Measurements from ENCODE around the gene SFTA2.
A peak's percentile ranks its signal among the peaks of the same experiment; 100 is the strongest.
"Not testable (repeated sequence)": the region's sequence is repeated elsewhere in the genome, so short reads cannot be mapped to it uniquely, and the experiment has no call there.

SFTA2 gene

DNA sequence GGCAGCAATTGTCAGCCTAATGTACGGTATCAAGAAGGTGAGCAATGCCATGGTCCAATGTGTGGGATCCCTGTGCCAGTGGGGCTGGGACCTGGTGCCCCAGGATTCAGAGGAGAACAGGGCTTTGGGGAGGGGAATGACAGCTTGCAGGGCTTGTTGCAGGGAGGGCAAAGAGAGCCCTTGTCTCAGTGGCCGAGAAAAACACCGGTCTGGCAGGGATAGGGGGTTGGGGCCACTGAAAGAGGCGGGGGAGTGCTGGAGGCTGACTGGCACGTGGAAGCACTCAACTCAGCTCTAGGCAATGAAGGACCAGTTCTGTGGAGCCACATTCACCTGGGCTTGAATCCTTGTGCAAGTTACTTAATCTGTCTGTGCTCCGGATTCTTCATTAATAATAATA is 5.3 kb upstream of the SFTA2 start:
- Mint-ChIP-seq H3K4me3 (no peak overlapping the region), H3K27me3 (peaks cover 42 to 83% of the 10 kb centered on the region in 2 donors), H3K36me3 (ENCODE audit: insufficient read depth) (no peaks in the 10 kb centered on the region)

GRCh38 chr6:30935018-30935417 is 3.0 kb upstream of the SFTA2 start:
- ATAC-seq (replicated peaks), result no peak
- Mint-ChIP-seq H3K4me1 (ENCODE audit: low read depth in 2 of 2) (no peaks in the 10 kb centered on the region), H3K27me3 (peaks cover 20 to 61% of the 10 kb centered on the region in 2 donors), H3K9me3 (no peaks in the 10 kb centered on the region), H3K27ac (no peak overlapping the region), H3K36me3 (ENCODE audit: insufficient read depth) (no peaks in the 10 kb centered on the region), H3K4me3 (no peak overlapping the region)
- DNase-seq, result no peak

More for the DNA sequence above, 5.3 kb upstream of the SFTA2 start:
- no peaks in the 10 kb centered on the region for H3K9me3 Mint-ChIP-seq
- no peaks in the 10 kb centered on the region for H3K4me1 Mint-ChIP-seq (ENCODE audit: low read depth in 2 of 2)
- H3K27ac Mint-ChIP-seq, result no peak overlapping the region
- DNase-seq (no peak), ATAC-seq (replicated peaks) (no peak)

DNA sequence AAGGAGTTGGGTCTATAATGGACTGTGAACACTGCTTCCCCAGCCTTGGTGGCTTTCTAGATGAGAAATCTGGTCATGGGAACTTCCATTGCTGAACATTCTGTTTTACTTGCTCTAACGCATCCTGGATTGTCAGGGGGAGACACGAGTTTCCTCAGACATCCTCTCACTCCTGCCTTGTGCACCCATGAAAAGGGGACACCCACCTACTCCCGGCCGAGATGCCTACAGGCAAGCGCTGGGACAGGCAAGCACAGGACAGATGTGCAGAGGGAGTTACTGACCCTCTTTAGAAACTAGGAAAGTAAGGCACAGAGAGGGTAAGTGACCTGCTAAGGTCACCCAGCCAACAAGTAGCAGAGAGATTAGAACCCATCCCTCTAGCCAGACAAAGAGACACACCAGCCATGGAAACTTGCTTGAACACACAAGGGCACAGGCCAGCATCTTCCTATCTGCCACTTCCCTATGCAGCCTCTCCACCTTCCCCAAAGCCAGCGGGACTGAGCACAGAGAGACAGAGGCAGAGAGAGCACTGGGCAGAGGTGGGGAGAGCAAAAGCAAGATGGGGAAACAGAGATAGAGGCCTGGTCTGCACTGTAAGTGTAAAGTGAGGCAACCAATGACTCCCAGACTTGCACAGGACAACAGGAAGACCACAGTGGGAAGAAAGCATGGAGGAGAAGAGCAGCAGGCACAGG is 845 bp upstream of the SFTA2 start:
- H3K4me3 Mint-ChIP-seq, result no peak overlapping the region
- peaks cover 3 to 6% of the 10 kb centered on the region in 2 donors for H3K9me3 Mint-ChIP-seq
- H3K36me3 Mint-ChIP-seq (ENCODE audit: insufficient read depth), result no peaks in the 10 kb centered on the region
- H3K4me1 Mint-ChIP-seq (ENCODE audit: low read depth in 2 of 2), result no peaks in the 10 kb centered on the region
- ATAC-seq (replicated peaks) (no peak), DNase-seq (no peak)
- peaks cover 13 to 39% of the 10 kb centered on the region in 2 donors for H3K27me3 Mint-ChIP-seq
- H3K27ac Mint-ChIP-seq, result no peak overlapping the region

DNA sequence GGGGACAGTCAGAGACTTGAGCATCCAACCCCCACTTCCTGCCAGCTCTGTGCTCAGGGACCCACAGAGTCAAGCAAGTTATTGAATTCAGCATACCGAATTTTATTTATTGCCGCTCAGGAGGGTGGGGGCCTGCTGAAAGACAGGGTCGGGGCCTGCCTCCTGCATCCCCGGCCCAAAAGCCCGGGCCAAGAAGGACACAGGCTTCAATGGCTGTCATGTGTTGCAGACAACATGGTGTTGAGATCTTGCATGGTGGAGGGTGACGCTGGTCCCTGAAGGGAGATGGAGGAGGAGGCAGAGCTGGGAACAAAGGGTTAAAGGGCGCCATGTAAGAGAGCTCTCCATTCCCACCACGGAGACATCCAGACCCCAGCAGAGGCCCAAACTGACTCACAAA is 698 bp downstream of the SFTA2 start:
- Mint-ChIP-seq H3K27ac (no peak overlapping the region), H3K27me3 (peaks cover 5 to 23% of the 10 kb centered on the region in 2 donors), H3K4me1 (ENCODE audit: low read depth in 2 of 2) (no peaks in the 10 kb centered on the region), H3K4me3 (no peak overlapping the region), H3K36me3 (ENCODE audit: insufficient read depth) (peaks cover 7% of the 10 kb centered on the region), H3K9me3 (peaks cover 3 to 7% of the 10 kb centered on the region in 2 donors)
- no peak for DNase-seq
- ATAC-seq (replicated peaks), result no peak

DNA sequence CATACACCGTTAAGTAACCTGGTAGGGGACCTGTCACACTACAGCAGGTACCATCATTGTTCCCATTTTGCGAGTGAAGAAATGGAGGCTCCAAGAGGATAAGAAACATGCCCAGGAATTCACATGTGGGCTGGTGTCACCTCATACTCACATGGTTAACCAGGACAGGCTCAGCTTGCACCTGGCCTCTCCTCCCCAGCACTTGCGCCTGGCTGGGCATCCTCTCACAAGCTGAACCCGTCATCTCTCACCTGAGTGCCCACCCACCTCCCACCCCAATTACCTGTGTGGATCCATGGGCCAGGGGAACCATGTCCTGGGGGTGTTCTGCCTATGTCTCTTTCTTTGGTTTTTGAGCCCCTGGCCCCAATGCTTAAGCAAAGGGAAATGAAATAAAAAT is 1.5 kb downstream of the SFTA2 start:
- H3K9me3 Mint-ChIP-seq, result peaks cover 3 to 7% of the 10 kb centered on the region in 2 donors
- H3K4me1 Mint-ChIP-seq (ENCODE audit: low read depth in 2 of 2), result no peaks in the 10 kb centered on the region
- ATAC-seq (replicated peaks), result no peak
- no peak for DNase-seq
- H3K27me3 Mint-ChIP-seq, result peaks cover 0 to 16% of the 10 kb centered on the region in 2 donors
- H3K36me3 Mint-ChIP-seq (ENCODE audit: insufficient read depth), result peaks cover 12% of the 10 kb centered on the region
- no peak overlapping the region for H3K4me3 Mint-ChIP-seq
- H3K27ac Mint-ChIP-seq, result no peak overlapping the region

- H3K36me3 Mint-ChIP-seq (ENCODE audit: insufficient read depth), result peaks cover 17% of the 10 kb centered on the region
- no peaks in the 10 kb centered on the region for H3K4me1 Mint-ChIP-seq (ENCODE audit: low read depth in 2 of 2)
- H3K27ac Mint-ChIP-seq, result no peak overlapping the region
- DNase-seq (no peak), ATAC-seq (replicated peaks) (no peak)
- peaks cover 0 to 6% of the 10 kb centered on the region in 2 donors for H3K27me3 Mint-ChIP-seq
- no peak overlapping the region for H3K4me3 Mint-ChIP-seq
- H3K9me3 Mint-ChIP-seq, result peaks cover 3 to 7% of the 10 kb centered on the region in 2 donors
Observed at GRCh38 chr6:30928677-30929076, 3.3 kb downstream of the SFTA2 start.

DNA sequence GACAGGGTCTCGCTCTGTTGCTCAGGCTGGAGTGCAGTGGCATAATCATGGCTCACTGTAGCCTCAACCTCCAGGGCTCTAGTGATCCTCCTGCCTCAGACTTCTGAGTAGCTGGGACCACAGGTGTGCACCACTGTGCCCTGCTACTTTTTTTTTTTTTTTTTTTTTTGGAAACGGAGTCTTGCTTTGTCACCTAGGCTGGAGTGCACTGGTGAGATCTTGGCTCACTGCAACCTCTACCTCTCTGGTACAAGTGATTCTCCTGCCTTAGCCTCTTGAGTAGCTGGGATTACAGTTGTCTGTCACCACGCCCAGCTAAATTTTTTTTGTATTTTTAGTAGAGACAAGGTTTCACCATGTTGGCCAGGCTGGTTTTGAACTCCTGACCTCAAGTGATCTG is 4.9 kb downstream of the SFTA2 start:
- H3K27ac Mint-ChIP-seq; H3K4me1 Mint-ChIP-seq (ENCODE audit: low read depth in 2 of 2): not testable (repeated sequence)

DNA sequence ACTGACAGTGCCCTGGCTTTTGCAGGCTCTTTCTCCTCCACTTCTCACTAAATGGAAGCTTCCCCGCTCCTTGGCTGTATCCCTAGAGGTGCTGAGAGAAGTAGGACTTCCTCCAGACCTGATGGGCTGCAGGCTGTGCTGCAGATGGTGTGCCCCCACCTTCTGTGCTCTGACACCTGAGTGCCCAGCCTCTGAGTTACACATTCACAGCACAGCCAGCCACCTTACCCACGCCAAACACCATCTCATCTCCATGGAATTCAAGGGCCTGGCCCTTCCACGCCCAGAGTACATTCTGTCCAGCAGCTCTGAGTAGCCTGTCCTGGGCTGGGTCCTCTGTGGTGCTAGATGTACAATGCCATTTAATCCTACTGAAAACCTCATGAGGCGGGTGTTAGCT is 5.3 kb downstream of the SFTA2 start:
- no peak overlapping the region for H3K4me3 Mint-ChIP-seq
- no peaks in the 10 kb centered on the region for H3K27me3 Mint-ChIP-seq
- DNase-seq (no peak), ATAC-seq (replicated peaks) (no peak)
- H3K4me1 Mint-ChIP-seq (ENCODE audit: low read depth in 2 of 2), result no peaks in the 10 kb centered on the region
- peaks cover 3 to 7% of the 10 kb centered on the region in 2 donors for H3K9me3 Mint-ChIP-seq
- no peak overlapping the region for H3K27ac Mint-ChIP-seq
- H3K36me3 Mint-ChIP-seq (ENCODE audit: insufficient read depth), result peaks cover 26% of the 10 kb centered on the region

More for the DNA sequence above, 4.9 kb downstream of the SFTA2 start:
- H3K4me3 Mint-ChIP-seq; H3K9me3 Mint-ChIP-seq; H3K27me3 Mint-ChIP-seq; ATAC-seq (replicated peaks); DNase-seq: not testable (repeated sequence)
- H3K36me3 Mint-ChIP-seq (ENCODE audit: insufficient read depth), result peaks cover 26% of the 10 kb centered on the region

DNA sequence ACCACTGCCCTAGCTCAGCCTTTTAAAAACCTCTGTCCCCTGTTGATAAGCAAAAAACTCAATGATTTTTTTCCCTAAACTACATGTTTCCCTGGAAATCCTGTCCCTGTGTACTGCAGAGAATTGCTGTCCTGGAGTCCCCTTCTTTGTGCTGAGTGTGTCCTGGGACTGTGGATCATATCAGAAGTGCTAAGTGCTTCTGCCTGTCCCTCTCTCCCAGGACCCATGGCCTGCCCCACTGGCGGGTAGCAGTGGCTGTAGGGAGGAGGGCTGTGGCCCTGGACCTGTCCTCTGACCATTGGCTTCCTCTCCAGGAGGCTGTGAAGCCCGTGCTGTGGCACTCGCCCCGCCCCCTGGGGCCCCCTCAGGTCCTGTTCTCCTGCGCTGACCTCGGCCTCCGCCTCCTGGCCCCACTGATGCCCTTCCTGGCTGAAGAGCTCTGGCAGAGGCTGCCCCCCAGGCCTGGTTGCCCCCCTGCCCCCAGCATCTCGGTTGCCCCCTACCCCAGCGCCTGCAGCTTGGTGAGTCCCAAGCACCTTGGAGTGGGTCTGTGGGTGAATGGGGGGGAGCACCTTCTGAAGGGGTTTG is 7.8 kb downstream of the SFTA2 start:
- H3K27ac Mint-ChIP-seq; H3K27me3 Mint-ChIP-seq; H3K4me3 Mint-ChIP-seq; DNase-seq; H3K4me1 Mint-ChIP-seq (ENCODE audit: low read depth in 2 of 2); ATAC-seq (replicated peaks); H3K9me3 Mint-ChIP-seq: not testable (repeated sequence)
- peaks cover 29% of the 10 kb centered on the region for H3K36me3 Mint-ChIP-seq (ENCODE audit: insufficient read depth)

- no peak for ATAC-seq (replicated peaks)
Observed at GRCh38 chr6:30922447-30922852, 9.5 kb downstream of the SFTA2 start.

DNA sequence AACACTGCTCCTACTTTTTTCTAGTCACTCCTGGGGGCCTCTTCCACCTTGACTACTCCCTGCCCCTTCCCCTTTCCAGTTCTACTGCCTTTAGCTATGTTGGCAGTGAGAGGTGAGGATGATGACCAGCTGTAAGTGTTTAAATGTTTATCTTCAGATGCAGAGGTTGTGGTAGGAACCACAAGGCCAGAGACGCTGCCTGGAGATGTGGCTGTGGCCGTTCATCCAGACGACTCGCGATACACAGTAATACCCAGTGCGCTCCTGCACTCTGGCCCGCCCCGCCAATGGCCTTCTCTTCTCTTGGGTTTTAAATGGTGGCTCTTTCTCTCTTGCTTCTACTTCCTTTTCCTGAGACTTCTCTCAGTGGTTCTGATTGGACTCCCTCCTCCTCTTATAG is 13.3 kb downstream of the SFTA2 start:
- no peak for DNase-seq
- no peak overlapping the region for H3K27ac Mint-ChIP-seq
- peaks cover 13 to 16% of the 10 kb centered on the region in 2 donors for H3K4me1 Mint-ChIP-seq (ENCODE audit: low read depth in 2 of 2)
- ATAC-seq (replicated peaks), result no peak
- H3K9me3 Mint-ChIP-seq, result no peaks in the 10 kb centered on the region
- no peak overlapping the region for H3K4me3 Mint-ChIP-seq
- peaks cover 22% of the 10 kb centered on the region for H3K36me3 Mint-ChIP-seq (ENCODE audit: insufficient read depth)
- H3K27me3 Mint-ChIP-seq, result no peaks in the 10 kb centered on the region

More at GRCh38 chr6:30922447-30922852, 9.5 kb downstream of the SFTA2 start:
- H3K9me3 Mint-ChIP-seq, result no peaks in the 10 kb centered on the region
- H3K4me3 Mint-ChIP-seq, result no peak overlapping the region
- peak overlapping the region in 1 of 2 donors; percentile 10 for H3K27ac Mint-ChIP-seq
- H3K27me3 Mint-ChIP-seq, result no peaks in the 10 kb centered on the region
- H3K36me3 Mint-ChIP-seq (ENCODE audit: insufficient read depth), result peaks cover 38% of the 10 kb centered on the region
- no peaks in the 10 kb centered on the region for H3K4me1 Mint-ChIP-seq (ENCODE audit: low read depth in 2 of 2)
- DNase-seq, result no peak

DNA sequence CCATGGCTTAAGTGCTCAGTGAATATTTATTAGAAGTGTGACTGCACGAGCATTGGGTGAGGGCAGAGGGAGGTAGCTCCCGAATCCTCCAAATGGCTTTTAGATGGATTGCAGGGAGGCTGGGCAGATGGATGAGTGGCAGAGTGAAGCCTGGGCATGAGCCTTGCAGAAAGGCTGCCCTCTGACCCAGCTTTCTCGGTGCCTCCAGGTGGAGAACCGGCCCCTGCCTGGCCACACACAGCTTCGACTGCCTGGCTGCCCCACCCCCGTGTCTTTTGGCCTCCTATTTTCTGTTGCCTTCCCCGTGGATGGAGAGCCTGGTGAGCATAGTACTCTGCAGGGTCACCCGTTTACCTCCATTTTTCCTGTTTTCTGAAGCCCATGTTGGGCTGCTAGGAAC is 14.5 kb downstream of the SFTA2 start:
- H3K9me3 Mint-ChIP-seq, result no peaks in the 10 kb centered on the region
- H3K4me3 Mint-ChIP-seq, result no peak overlapping the region
- H3K27me3 Mint-ChIP-seq, result no peaks in the 10 kb centered on the region
- peaks cover 13% of the 10 kb centered on the region for H3K36me3 Mint-ChIP-seq (ENCODE audit: insufficient read depth)
- H3K27ac Mint-ChIP-seq, result no peak overlapping the region
- no peak for ATAC-seq (replicated peaks)
- DNase-seq, result no peak
- peaks cover 16 to 20% of the 10 kb centered on the region in 2 donors for H3K4me1 Mint-ChIP-seq (ENCODE audit: low read depth in 2 of 2)

DNA sequence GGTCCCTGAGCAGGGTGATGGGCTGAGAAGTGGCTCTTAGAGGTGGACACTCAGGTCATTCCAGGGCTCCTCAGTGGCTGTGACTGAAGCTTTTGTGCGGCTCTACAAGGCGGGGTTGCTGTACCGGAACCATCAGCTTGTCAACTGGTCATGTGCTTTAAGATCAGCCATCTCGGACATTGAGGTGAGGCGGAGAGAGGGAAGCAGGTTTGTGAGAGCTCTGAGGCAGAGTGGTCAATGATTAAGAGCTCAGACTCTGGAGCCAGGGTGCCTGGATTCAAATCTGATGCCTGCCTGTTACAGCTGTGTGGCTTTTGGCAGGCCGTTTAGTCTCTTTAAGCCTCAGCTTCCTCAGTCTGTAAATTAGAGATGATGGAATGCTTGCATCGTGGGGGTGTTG is 14.9 kb downstream of the SFTA2 start:
- Mint-ChIP-seq H3K9me3 (no peaks in the 10 kb centered on the region), H3K36me3 (ENCODE audit: insufficient read depth) (peaks cover 16% of the 10 kb centered on the region), H3K27me3 (no peaks in the 10 kb centered on the region), H3K4me1 (ENCODE audit: low read depth in 2 of 2) (peaks cover 16 to 20% of the 10 kb centered on the region in 2 donors), H3K4me3 (no peak overlapping the region), H3K27ac (peak overlapping the region in 1 of 2 donors; percentile 3)
- ATAC-seq (replicated peaks) (no peak), DNase-seq (no peak)

GRCh38 chr6:30915591-30915946 is 16.4 kb downstream of the SFTA2 start:
- Mint-ChIP-seq H3K4me3 (peak overlapping the region; percentile 77 to 84), H3K27ac (peak overlapping the region in 1 of 2 donors; percentile 36), H3K27me3 (no peaks in the 10 kb centered on the region), H3K9me3 (no peaks in the 10 kb centered on the region), H3K36me3 (ENCODE audit: insufficient read depth) (peaks cover 19% of the 10 kb centered on the region), H3K4me1 (ENCODE audit: low read depth in 2 of 2) (peaks cover 16 to 22% of the 10 kb centered on the region in 2 donors)
- peak in 1 of 3 experiments; percentile 18 for DNase-seq
- no peak for ATAC-seq (replicated peaks)
